Kidney capillary endothelial cell (primary cell): ENCODE measurements around the gene CERK.

ENCODE experiments used
- DNase-seq: peaks from one replicate; pipeline ENCODE4 v3.0.0-alpha.2; 2018; ENCODE audit warnings: low spot score

Gene CERK

GRCh38 chr22:46731246-46732040, 6.6 kb downstream of the CERK start:
- DNase-seq: no peak

DNA sequence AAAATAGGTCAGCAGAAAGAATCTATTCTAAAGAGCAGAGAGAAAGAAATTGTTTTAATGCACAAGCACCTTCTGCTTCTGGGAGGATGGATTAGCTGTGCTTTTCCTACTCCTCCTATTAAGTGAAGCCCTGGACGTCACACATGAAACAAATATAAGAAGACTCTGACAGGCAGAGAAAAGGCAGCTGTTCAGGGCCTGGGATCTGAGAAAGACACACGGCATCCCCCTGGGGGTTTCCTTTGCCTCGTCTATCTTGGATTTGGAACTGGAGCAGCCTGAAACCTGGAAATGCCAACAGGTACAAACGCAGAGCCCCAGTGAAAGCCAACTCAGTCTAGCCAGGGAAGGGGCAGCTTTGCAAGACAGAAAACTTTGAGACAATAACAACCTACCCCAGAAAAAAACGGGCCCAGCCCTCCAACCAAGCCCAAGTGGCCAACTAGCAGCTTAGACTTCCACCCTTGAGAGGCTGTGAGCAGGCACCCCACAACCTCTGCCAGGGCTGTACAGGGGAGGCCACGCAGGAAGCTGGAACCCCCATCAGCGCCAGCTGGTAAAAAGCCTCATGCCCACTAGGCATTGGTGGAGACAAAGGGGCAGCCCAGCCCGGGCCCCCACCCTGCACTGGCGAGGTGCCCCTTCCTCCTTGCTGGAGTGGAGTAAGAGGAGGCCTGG, 7.3 kb downstream of the CERK start:
- DNase-seq: no peak

- DNase-seq: no peak
Observed at GRCh38 chr22:46728470-46728869, 9.6 kb downstream of the CERK start.

DNA sequence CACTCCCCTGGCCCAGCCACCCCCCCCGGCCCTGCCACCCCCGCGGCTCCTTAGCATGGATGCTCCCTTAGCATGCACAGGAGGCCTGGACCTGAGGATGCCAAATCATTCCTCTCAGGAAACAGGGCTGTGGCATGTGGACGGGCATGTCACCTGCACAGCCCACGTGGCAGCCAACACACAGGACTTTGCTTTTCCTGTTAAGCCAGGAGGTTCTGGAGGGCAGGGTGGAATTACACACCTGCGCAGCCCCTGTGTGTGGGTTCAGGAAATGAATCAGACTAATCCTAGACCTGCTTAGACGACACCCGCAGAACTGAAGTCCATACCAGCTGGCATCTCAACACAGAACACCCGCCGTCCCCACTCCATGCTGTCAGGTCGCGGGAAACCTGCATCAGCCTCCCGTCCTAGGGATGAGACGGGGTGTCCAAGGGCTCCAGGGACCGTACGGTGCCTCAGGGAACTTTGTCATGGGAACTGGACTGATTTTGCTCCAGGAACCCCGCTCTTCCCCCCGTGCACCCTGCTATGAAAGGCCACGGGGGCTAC, 10.2 kb downstream of the CERK start:
- DNase-seq: no peak

GRCh38 chr22:46726986-46727317, 11.1 kb downstream of the CERK start:
- DNase-seq: no peak

GRCh38 chr22:46726066-46726985, 11.7 kb downstream of the CERK start:
- no peak for DNase-seq

- DNase-seq: no peak
Observed at GRCh38 chr22:46725096-46725495, 13.0 kb downstream of the CERK start.

DNA sequence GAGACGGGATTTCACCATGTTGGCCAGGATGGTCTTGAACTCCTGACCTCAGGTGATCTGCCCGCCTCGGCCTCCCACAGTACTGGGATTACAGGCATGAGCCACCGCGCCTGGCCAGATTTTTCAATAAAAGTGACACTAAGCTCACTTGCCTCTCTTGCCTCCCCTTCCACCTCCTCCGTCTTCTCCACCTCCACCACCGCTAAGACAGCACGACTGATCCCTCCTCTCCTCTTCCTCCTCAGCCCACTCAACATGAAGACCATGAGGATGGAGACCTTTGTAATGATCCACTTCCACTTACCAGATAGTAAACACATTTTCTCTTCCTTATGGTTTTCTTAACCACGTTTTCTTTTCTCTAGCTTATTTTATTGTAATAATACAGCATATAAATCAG, 14.2 kb downstream of the CERK start:
- DNase-seq: no peak

- no peak for DNase-seq
Observed at GRCh38 chr22:46721501-46722085, 16.5 kb downstream of the CERK start.

GRCh38 chr22:46719921-46720320, 18.1 kb downstream of the CERK start:
- no peak for DNase-seq

GRCh38 chr22:46714550-46714949, 23.5 kb downstream of the CERK start:
- no peak for DNase-seq

- DNase-seq: no peak
Observed at GRCh38 chr22:46712288-46712687, 25.8 kb downstream of the CERK start.

- DNase-seq: no peak
Observed at GRCh38 chr22:46710806-46711205, 27.2 kb downstream of the CERK start.

DNA sequence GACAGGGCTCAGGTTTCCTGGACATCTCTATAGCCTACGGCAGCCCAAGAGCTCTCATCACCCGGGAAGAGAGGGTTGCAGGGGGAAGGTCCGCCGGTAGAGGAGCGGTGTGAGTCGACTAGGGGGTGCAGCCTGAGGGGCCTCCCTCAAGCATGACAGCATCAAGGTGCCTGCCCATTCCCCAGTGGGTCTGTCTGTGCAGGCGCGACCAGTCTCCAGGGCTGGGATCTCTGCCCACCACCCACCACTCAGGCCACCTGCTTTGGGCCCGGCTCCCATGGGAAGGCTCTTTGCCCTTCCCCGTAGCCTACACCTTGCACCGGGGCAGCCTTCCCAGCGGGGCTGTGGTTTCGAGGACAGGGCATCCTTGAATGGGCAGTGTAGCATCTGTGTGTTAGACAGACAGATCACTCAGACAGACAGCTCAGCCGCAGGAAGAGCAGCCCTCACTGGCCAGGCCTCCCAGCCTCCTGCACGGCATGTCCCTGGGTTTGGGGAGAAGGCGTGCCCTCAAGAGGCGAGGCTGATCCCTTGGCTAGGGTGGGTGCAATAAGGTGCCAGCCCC, 29.2 kb downstream of the CERK start:
- DNase-seq: no peak

DNA sequence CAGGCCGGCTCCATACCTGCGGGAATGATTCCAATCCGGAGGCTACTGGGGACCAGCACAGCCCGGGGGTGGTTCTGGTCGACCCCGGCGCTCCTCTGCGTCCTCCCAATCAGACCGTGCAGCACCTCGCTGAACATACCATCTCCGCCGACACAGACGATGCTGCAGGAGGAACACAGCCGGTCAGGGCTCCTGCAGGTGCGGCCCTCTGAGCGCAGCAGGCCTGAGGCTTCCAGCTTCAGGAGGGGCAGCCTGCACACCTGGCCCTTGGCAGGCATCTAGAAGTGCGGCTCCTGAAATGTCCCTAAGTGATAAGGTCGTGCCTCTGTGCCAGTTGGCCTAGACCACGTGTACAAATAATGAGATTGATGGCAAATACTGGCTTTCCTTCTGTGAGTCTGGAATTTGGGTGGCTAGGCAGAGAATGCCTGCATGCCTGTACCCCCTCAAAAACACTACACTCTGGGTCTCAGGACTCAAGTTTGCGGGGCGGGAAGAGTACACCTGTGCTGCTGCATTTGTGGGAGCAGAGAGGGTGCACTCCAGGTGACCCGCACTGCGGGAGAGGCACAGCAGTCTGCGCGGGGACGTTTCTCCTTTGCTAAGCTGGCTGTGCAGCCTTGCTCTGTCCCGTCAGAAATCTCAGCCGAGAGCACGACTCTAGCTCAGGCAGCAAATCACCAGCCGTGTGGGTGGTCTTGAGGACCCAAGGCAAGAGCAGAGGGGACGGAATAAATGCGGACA, 30.1 kb downstream of the CERK start:
- DNase-seq: no peak

- no peak for DNase-seq
Observed at GRCh38 chr22:46707305-46707704, 30.7 kb downstream of the CERK start.

- no peak for DNase-seq
Observed at GRCh38 chr22:46706060-46706459, 32.0 kb downstream of the CERK start.

- DNase-seq: no peak
Observed at GRCh38 chr22:46703996-46704370, 34.1 kb downstream of the CERK start.

DNA sequence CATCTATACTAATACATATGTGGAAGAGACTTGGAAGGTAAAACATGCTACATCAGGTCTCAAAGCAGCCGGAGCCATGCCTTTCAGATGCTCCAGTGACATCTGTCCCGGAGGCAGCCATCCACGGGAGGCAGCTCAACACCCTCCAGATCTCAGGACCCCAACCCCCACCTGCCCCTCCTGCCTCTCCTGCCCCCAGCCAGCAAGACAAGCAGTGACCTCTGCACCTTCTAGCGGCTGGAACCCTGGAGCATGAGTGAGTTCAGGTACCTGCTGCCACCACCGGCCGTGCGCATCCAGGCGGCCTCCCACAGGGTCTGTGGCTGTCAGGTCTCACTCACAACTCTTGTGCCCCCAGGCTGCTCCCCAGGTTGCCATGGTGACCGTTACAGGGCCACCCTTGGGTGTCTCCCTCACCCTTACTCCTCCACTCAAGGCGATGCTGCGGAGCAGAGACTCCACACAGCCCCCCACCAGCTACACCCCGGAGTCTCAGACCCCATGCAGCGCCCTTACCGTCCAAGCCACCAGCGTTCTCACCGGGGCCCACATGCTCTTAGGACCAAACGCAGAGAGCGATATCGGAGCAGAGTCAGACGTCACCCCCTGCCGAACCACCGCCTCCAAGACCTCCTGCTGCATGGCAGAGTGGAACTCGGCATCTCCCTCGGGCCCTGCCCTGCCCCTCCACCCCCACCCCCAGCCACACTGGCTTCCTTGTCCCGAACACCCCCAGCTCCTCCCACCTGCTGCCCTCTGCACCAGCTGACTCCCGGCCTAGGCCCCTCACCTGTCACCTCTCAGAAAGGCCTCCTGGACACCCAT, 34.7 kb downstream of the CERK start:
- DNase-seq: no peak

DNA sequence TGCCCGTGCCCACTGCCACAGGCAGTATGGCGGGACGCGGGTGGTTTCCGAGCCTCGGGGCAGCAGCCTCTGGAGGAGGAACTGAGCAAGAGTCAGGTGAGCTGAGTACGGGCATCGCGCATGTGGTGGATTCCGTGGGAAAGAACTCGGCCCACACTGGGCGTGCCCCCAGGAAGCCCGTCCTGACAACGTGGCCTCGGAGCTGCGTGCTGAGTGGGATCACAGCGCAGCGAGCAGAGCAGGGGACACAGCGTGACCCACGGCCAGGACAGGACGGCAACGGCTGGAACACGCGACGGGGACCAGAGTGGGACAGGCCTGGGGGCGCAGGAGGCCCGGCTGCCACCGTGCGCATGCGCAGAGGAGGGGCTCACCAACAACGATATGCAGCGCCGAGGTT, 36.8 kb downstream of the CERK start:
- no peak for DNase-seq
